T-helper 17 cell (primary cell): ENCODE data around the gene RNF114. TPM values are rescaled to one million over a fixed set of nuclear protein-coding genes. Genes with fewer than 3 reads are reported as not detected.
"Not testable (repeated sequence)": the region's sequence is repeated elsewhere in the genome, so short reads cannot be mapped to it uniquely, and the experiment has no call there.

Experiments used
- ATAC-seq: fragments of 150-1000 bp; cut with Tn5 transposase; 2 replicates; pipeline ENCODE4 v1.10.0; 2021; ENCODE audit warnings: mild to moderate bottlenecking, moderate library complexity
- DNase-seq, 3 donors: peaks; one replicate each; pipeline versions ENCODE4 v3.0.0 to v3.0.0-alpha.2; 2020 to 2021
- H3K9me3 ChIP-seq: one replicate; pipeline ENCODE4 v1.7.0; 2013; ENCODE audit warnings: low read length, mild to moderate bottlenecking; ENCODE audit not compliant: control insufficient read depth, poor library complexity, severe bottlenecking
- H3K27ac Mint-ChIP-seq: one replicate; pipeline ENCODE4 v1.8.0; 2022; ENCODE audit warnings: mild to moderate bottlenecking, moderate library complexity, mixed read lengths
- H3K27me3 Mint-ChIP-seq: one replicate; pipeline ENCODE4 v1.8.0; 2022; ENCODE audit warnings: mixed read lengths
- H3K36me3 Mint-ChIP-seq: one replicate; pipeline ENCODE4 v1.8.0; 2022; ENCODE audit warnings: low read depth, mixed read lengths
- H3K4me1 Mint-ChIP-seq: one replicate; pipeline ENCODE4 v1.8.0; 2022; ENCODE audit warnings: mild to moderate bottlenecking, mixed read lengths
- H3K4me3 Mint-ChIP-seq: one replicate; pipeline ENCODE4 v1.8.0; 2022; ENCODE audit warnings: mild to moderate bottlenecking, moderate library complexity, mixed read lengths
- total RNA-seq, 4 donors: library from RNA in 2 of 4; stranded (reverse) in 2 of 4; gene quantifications; one replicate each; pipeline ENCODE4 v1.2.3 and lab custom pipeline; 2022 to 2026

Gene RNF114
- total RNA-seq, 2 donors from 2014 or later, result 104 to 111 TPM

GRCh38 chr20:50000548-50001222, 64.5 kb downstream of the RNF114 start:
- H3K27ac Mint-ChIP-seq, H3K36me3 Mint-ChIP-seq, H3K9me3 ChIP-seq, H3K4me1 Mint-ChIP-seq, H3K4me3 Mint-ChIP-seq, ATAC-seq, DNase-seq: not testable (repeated sequence)
- peaks cover 17% of the 10 kb centered on the region for H3K27me3 Mint-ChIP-seq

- Mint-ChIP-seq H3K27me3 (peaks cover 19% of the 10 kb centered on the region), H3K36me3 (no peaks in the 10 kb centered on the region), H3K4me3 (no peak overlapping the region), H3K4me1 (peaks cover 5% of the 10 kb centered on the region), H3K27ac (no peak overlapping the region)
- H3K9me3 ChIP-seq, result no peaks in the 10 kb centered on the region
- DNase-seq, result no peak
- no peak for ATAC-seq
Observed at GRCh38 chr20:50001784-50002311, 65.7 kb downstream of the RNF114 start.

GRCh38 chr20:50003253-50003656, 67.1 kb downstream of the RNF114 start:
- Mint-ChIP-seq H3K4me1 (peaks cover 5% of the 10 kb centered on the region), H3K27me3 (peaks cover 23% of the 10 kb centered on the region), H3K4me3 (no peak overlapping the region), H3K27ac (no peak overlapping the region), H3K36me3 (no peaks in the 10 kb centered on the region)
- H3K9me3 ChIP-seq, result no peaks in the 10 kb centered on the region
- DNase-seq, result no peak
- ATAC-seq, result peak; percentile 32

Other genes starting within 250 kb of the RNF114 start
- gene B4GALT5, start 222.5 kb upstream of the RNF114 start, total RNA-seq, result 10 to 100 TPM; 17.3 to 19.0 TPM
- 10 to 100 TPM; 42.4 to 44.8 TPM for gene SLC9A8, start 123.6 kb upstream of the RNF114 start, total RNA-seq
- gene SPATA2, start 20.9 kb upstream of the RNF114 start, total RNA-seq, result 10 to 100 TPM; 23.5 to 24.9 TPM
- 1 to 10 TPM; 2.2 to 3.3 TPM for gene SNAI1, start 46.6 kb downstream of the RNF114 start, total RNA-seq
- gene UBE2V1, start 176.8 kb downstream of the RNF114 start, total RNA-seq, result 100 to 1,000 TPM; 124 to 151 TPM
- 10 to 100 TPM; 14.3 to 22.6 TPM for gene PEDS1, start 217.3 kb downstream of the RNF114 start, total RNA-seq